Measurements from ENCODE around the gene TBCD. TPM values are rescaled to one million over a fixed set of nuclear protein-coding genes. Genes with fewer than 3 reads are reported as not detected.
"Not testable (repeated sequence)": the region's sequence is repeated elsewhere in the genome, so short reads cannot be mapped to it uniquely, and the experiment has no call there.

The TBCD gene
- polyA plus RNA-seq, 1 donor, result 76.4 TPM

DNA sequence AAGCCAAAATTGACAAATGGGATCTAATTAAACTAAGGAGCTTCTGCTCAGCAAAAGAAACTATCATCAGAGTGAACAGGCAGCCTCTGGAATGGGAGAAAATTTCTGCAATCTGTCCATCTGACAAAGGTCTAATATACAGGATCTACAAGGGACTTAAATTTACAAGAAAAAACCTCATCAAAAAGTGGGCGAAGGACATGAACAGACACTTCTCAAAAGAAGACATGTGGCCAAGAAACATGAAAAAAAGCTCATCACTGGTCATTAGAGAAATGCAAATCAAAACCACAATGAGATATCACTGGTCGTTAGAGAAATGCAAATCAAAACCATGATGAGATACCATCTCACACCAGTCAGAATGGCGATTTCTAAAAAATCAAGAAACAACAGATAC lies 203.2 kb downstream of the TBCD start:
- not testable (repeated sequence) for DNase-seq

DNA sequence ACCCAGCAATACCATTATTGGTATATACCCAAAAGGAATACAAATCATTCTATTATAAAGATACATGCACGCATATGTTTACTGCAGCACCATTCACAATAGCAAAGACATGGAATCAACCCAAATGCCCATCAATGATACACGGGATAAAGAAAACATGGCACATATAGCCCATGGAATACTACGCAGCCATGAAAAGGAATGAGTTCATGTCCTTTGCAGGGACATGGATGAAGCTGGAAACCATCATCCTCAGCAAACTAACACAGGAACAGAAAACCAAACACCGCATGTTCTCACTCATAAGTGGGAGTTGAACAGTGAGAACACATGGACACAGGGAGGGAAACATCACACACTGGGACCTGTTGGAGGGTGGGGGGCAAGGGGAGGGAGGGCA lies 203.8 kb downstream of the TBCD start:
- not testable (repeated sequence) for DNase-seq

DNA sequence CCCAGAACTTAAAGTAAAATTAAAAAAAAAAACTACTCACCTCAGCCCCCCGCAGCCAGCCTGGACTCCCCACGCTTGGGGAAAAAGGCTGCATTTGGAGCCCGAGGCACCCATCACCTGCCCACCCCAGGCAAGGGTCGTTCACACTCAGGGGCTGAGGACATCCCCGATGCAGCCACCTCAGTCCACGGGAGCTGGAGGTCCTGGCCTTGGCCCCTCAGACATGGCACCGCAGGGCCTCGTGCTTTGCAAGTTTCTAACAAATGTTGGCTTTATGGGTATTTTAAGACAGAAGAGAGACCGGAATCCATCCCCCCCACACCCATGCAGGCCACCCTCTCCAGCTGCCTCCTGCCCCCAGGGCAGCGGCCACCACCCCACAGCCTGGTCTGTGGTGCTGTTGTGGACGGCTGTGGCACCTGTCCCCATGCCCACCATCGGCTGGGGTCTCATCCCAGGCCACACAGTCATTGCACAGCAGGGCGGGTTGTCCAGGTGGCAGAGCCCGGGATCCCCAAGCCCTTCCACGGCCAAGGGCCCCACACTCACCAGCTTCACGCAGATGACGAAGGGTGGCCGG lies 204.4 kb downstream of the TBCD start:
- DNase-seq, result no peak

DNA sequence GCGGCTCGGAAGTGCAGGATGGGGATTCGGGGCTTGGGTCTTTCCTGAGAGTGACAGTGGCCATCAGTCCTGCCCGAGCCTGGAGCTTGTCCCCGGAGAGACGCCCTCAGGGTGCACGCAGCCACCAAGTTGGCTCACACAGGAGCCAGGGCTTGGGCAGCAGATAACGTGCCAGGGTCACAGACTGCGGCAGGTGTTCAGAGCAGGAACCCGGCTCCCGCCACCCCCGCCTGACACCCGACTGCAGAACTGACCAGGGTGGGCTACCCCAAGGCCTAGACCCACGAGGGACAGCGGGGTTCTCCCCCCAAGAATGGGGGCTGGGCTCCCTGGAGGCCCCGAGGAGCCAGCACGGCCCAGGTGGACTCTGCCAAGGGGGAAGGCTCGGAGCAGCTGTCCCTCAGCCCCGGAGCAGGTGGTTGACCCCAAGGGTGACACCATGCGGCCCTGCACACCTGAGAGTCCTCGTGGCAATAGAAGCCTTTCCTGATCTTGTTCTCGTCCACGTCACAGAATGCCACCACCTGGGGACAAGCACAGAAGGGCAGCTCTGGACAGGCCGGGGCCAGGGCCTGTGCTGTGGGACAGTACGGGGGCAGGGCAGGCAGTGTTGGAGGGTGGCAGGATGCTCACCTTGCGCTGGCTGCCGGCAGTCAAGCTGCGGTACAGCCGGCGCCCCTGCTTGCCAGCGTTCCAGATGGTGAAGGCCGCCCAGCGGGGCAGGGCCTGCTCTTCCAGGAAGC lies 205.0 kb downstream of the TBCD start:
- DNase-seq, result no peak

DNA sequence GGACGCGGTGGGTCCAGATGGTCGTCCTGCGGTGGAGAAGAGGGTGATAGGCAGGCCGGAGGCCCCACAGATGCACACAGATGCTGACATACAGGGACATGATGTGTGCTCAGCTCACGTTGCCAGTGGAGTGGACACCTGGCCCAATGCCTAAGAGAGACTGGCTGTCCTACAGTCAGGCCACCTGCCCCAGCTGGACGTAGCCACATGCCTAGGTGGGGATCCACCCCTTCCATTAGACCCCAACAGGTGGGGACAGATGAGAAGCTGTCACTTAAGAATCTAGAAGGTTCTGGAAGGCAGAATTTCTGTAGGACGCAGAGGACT lies 205.6 kb downstream of the TBCD start:
- no peak for DNase-seq

DNA sequence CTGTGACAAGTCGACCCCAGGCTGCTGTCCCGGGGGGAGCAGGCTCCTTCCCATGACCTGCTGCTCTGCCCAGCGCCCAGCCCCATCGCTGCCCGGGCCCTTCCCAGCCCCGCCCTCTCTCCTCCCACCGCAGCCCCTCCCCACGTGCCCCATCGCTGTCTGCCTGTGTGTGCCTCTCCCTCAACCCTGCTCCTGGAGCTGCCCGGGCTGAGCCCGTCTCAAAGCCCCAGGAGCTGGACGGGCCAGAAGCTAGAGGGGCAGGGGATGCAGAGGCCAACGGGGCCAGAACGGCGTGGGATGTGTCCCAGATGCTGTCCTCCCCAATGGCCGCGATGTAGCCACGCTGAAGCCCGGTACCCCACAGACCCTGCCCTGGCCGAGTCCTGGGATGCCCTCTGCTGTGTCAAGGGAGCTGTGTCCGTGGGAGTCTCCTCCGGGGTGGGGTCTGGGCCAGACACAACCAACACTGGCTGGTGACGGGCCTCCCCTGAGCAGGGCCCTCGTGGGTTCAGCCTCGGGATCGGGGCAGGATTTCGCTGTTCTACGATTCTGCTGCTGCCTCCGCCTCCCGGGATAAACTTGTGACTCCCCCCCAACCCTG lies 206.2 kb downstream of the TBCD start:
- no peak for DNase-seq

DNA sequence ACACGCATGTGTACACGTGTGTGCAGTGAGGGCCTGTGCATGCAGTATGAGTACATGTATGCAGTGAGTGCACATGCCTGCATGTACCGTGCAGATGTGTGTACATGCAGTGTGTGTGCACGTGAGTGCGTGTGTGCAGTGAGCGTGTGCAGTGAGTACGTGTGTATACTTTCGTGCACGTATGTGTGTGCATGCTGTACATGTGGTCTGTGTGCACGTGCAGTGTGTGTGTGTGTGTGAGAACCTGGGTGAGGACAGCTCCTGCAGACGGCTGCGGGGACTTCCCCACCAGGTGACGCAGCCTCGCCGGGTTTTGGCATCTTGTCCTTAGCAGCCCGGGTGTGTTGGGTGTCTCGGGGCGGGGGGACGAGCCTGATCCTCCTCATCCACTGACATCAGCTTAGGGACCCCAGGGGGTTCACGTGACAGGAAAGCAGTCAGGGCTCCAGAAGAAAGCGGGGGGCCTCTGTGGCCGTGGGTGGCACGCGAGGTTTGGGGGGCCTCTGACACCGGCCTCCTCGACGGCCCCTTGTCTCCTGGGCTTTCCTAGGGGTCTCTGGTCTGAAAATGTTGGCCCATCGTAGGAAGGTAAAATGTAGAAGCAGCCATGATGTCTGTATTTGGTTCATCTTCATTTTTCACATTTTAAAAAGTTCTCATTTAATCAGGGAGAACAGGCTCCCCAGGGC lies 207.5 kb downstream of the TBCD start:
- no peak for DNase-seq

DNA sequence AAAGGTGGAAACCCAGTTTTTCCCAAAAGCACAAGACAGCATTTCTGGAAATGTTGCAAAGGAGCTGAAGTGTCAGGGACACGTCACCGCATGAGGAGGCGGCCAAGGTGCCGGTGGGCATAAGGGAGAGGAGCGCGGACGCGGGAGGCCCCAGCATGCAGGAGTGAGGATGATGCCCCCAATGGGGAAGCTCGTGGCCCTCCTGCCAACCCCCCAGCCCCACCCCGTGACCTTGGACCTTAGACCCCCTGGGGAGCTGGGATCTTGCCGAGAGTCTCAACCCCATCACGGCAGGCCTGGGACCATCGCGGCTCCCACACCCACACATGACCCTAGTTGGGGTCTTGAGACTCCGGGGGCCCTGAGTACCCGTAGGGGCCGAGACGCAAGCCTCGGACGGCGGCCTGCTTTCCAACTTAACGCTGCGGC lies 208.1 kb downstream of the TBCD start:
- DNase-seq, result no peak

DNA sequence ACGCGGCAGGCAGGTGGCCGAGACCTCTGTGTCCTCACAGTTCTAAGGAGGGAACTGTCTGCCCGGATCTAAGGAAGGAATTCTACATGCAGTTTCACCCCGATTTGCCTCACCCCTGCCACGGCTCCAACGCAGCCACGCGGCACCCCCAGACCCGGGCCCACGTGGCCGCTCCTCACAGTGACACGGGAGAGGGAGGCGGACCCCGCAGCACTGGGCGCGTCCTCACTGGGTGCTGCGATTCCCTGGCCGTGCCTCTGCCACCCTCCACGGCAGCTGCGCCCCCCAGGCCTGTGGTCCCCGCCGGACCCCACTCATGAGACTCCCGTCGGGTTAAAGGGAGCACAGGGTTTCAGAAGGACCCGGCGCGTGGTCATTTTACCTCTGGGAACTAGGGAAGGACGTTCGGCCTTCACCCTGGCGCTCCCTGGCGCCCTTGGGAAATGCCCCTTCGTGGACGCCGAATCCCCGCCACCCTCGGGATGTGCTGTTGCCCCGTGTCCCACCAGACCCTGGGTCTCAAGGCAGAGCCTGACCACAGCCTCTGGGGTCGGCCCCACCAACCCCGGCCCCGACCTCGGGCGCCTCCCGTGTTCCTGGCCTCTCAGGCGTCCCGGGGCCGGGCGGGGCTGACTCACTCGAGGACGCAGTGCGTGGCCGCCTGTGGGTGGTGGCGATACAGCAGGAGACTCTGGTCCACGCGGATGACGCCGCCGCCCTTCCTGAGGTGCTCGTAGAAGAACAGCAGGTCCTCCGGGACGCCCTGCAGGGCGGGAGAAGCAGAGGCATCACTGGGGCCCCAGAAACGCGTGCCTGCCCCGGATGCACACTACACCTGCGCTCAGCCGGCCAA lies 208.8 kb downstream of the TBCD start:
- DNase-seq, result no peak

DNA sequence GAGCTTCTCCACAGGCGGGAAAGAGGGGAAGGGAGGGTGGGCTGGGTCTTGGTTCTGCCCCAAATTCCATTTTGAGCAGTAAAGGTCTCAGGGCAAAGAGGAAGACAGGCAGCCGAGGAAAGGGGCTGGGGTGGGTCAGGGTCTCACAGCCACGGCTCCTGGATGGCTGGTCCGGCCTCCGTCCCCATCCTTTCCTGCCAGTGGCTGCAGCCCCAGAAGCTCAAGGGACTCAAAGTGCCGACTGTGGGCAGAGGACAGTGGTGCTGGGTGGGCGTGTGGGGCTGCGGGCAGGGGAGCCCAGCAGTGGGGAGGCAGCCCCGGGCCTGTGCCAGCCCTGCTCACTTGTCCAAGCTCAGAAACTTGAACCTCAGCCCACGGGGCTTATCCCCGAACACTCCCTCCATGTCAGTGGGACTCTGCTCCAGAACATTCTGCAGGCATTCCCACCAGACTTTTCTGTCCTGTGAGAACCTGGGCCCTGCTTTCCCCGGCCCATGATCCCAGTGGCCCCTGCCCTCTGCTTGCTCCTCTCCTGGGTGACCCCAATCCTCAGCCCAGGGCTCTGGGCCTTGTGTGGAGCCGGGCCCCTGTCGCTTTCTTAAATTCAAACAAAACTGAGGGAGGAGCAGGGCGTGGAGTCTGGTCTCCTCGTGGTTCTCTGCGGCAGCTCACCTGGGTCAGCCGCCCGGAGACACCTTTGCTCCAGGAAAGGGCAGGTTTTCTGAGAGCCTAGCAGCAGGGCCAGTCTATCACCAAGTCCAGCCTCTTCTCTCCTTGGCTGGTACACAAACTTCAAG lies 209.7 kb downstream of the TBCD start:
- no peak for DNase-seq

DNA sequence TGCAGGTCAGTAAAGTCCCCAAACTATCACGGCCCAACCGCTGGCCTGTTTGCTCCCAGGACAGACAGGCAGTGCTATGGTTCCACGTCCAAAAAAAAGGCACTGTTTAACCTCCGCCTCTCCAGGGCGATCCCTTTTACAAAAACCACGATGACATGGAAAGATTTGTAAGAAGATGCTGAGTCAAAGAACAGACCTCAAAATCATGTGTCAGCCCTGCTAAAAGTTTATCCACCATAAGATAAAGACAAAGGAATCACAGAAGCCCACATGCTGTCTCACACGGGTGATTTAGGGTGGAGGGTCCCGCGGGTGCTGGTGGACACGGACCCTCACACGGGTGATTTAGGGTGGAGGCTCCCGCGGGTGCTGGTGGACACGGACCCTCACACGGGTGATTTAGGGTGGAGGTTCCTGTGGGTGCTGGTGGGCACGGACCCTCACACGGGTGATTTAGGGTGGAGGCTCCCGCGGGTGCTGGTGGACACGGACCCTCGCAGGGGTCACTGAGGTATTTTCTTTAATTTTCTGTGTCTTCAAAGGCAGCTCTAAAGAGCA lies 210.4 kb downstream of the TBCD start:
- no peak for DNase-seq

DNA sequence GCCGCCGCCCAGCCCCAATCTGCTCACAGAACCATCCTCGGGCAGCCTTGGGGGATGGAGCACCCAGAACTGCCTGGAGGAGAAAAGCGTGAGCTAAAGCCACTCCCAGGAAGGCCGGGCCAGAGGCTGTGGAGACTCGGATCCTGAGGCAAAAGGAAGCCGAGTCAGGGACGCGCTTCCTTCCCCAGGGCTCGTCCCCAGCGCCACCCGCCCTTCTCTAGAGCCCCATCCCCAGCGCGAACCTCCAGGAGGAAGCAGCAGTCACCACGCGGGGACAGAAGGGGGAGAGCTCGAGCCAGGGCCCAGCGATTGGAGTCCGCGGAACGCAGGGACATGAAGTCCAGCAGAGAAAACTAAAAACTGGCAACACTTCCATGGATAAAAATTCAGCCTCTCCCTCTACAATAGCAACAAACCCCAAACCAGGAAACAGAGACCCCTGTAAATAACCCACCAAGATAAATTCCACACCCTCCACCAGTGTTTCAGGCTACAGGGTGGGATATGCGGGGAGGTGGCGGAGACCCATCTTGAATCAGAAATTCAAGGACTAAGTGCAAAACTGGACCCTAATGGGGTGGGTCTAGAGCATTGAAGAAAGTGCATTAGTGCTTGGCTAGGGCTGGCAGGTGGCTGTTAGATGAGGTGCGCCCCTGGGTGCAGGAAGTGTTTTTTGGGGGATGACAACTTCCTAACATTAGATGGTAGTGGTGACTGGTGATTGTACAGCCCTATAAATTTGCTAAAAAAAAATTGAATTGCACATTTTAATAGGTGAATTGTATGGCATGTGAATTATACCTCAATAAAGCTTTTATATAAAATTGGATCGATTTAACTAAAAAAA lies 211.5 kb downstream of the TBCD start:
- DNase-seq, result peak; percentile 77

DNA sequence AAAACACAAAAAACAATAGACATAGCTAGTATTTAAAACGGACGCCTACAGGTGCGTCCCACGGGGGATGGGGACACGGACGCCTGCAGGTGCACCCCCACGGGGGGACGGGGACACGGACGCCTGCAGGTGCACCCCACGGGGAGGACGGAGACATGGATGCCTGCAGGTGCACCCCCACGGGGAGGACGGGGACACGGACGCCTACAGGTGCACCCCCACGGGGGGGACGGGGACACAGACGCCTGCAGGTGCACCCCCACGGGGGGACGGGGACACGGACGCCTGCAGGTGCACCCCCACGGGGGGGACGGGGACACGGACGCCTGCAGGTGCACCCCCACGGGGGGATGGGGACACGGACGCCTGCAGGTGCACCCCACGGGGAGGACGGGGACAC lies 212.6 kb downstream of the TBCD start:
- DNase-seq, result not testable (repeated sequence)

DNA sequence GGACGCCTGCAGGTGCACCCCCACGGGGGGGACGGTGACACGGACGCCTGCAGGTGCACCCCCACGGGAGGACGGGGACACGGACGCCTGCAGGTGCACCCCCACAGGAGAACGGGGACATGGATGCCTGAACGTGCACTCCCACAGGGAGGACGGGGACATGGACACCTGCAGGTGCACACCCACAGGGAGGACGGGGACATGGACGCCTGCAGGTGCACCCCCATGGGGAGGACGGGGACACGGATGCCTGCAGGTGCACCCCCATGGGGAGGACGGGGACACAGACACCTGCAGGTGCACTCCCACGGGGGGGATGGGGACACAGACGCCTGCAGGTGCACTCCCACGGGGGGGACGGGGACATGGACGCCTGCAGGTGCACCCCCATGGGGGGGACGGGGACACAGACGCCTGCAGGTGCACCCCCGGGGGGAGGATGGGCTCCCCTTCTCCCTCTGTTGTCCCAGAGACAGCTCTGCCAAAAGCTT lies 213.0 kb downstream of the TBCD start:
- no peak for DNase-seq

DNA sequence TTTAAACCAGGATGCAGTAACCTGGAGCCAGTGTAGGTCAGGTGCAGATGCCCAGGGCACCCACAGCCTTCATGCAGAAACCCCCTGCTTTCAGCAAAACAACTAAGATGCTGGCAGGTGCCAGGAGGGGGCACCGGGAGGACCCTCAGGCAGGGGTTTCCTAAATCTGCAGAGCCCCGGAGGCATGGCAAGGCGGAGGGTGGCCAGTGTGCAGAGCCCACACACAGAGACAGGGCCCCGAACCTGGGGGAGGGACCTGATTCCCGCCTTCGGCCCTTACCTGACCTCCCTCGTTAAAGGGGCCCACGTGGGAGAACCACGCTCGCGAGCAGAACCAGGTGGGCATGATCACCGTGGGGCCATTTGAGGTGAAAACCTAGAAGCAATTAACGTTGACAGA lies 213.5 kb downstream of the TBCD start:
- DNase-seq, result no peak

DNA sequence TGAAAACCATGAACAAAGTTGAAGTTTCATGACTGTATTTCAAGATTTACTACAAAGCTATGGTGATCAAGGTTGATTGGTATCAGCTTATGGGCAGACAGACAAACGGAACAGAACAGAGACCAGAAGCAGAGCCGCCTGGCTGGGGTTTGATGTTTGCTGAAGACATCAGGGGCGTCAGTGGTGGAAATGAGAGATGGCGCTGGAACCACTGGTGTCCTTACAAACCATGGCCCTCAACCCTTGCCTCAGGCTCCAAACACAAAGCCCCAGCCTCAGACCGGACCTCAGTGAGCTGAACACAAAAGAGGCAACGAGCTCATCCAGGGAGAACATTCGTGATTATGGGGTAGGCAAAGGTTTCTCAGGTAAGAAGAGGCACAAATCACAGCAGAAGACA lies 214.6 kb downstream of the TBCD start:
- no peak for DNase-seq

DNA sequence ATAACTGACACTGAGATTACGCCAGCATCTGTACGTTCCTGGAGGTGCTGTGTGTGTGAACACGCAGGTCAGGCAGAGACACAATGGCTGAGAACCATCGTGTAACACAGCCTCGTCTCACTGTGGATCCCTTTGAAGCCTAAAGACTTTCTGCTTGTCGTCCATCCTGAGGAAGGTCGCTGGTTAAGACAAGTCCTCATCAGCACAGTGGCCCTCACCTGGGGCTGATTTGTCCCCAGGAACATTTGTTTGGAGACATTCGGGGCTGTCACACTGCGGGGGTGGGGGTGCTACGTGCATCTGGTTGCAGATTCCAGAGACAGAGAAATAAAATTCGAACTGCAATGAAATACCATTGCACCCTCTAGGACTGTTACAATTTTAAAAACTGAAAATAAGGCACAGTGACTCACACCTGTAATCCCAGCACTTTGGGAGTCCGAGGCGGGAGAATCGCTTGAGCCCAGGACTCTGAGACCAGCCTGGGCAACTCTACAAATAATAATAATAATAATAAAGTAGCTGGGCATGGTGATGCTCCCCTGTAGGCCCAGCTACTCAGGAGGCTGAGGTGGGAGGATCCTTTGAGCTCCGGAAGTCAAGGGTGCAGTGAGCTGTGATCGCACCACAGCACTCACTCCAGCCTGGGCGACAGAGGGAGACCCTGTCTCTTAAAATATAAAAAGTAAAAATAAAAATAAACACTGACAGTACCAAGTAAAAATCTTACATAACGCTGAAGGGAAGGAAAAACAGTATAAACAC lies 215.6 kb downstream of the TBCD start:
- DNase-seq, result no peak

DNA sequence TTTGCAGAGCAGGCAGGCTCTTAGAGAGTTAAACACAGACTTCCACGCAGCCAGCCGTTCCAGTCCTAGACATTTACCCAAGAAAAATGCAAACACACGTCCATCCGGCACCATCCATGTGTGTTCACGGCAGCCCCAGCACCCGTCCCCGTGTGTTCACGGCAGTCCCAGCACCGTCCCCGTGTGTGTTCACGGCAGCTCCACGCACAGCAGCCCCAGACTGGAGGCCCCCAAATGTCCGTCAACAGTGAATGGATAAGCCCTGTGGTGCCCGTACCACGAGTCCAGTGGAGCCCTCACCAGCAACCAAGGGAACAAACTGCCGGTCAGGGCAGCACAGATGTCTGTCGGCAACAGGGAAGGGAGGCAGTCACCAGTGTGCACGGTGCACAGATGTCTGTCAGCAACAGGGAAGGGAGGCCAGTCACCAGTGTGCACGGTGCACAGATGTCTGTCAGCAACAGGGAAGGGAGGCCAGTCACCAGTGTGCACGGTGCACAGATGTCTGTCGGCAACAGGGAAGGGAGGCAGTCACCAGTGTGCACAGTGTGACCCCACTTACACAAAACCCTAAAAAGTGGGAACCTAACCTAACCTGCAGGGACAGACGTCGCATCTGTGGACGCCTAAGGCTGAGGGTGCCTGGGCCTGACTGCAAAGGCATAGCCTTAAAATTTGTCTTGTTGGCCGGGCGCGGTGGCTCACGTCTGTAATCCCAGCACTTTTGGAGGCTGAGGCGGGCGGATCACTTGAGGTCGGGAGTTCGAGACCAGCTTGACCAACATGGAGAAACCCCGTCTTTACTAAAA lies 216.4 kb downstream of the TBCD start:
- DNase-seq, result not testable (repeated sequence)
